Coronary artery (tissue), 2 donors: ENCODE results near the gene ATF4.

Experiments used
- DNase-seq: peaks from one replicate; pipeline ENCODE4 v3.0.0-alpha.2; 2017; ENCODE audit warnings: low spot score
- H3K27ac ChIP-seq, 2 donors: fragments of 200-600 bp; sonication (generic); one replicate each; pipeline ENCODE4 v1.5.1; 2016 to 2019
- H3K4me3 ChIP-seq: fragments of 200-600 bp; sonication (generic); 2 replicates; pipeline ENCODE4 v1.5.1; 2016; ENCODE audit warnings: mild to moderate bottlenecking, moderate library complexity
- TF ChIP-seq, protein P1 (sequence below): fragments of 200-600 bp; sonication (generic); IDR thresholded peaks from one replicate; pipeline ENCODE4 v1.5.1; 2019; ENCODE audit warnings: antibody characterized with exemption

Gene ATF4

DNA sequence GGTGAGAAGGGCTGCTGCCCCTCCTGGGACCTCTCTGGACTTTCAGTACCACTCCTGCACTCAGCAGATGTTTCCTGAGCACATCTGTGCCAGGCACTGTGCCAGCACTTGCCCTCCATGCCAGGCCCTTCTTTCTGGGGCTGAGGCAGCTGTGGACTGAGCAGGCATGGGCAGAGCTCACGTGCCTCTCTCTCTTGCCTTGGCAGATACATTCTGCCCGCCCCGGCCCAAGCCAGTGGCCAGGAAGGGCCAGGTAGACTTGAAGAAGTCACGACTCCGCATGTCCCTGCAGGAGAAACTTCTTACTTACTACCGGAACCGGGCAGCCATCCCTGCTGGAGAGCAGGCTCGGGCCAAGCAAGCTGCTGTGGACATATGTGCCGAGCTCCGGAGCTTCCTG is 8.3 kb upstream of the ATF4 start:
- Histone ChIP-seq H3K27ac (no peak overlapping the region), H3K4me3 (no peak overlapping the region)
- DNase-seq, result no peak
- TF ChIP-seq, protein P1, sequence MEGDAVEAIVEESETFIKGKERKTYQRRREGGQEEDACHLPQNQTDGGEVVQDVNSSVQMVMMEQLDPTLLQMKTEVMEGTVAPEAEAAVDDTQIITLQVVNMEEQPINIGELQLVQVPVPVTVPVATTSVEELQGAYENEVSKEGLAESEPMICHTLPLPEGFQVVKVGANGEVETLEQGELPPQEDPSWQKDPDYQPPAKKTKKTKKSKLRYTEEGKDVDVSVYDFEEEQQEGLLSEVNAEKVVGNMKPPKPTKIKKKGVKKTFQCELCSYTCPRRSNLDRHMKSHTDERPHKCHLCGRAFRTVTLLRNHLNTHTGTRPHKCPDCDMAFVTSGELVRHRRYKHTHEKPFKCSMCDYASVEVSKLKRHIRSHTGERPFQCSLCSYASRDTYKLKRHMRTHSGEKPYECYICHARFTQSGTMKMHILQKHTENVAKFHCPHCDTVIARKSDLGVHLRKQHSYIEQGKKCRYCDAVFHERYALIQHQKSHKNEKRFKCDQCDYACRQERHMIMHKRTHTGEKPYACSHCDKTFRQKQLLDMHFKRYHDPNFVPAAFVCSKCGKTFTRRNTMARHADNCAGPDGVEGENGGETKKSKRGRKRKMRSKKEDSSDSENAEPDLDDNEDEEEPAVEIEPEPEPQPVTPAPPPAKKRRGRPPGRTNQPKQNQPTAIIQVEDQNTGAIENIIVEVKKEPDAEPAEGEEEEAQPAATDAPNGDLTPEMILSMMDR, result no peak

- no peak for DNase-seq
- H3K4me3 ChIP-seq, result no peak overlapping the region
- H3K27ac ChIP-seq, result no peak overlapping the region
- TF ChIP-seq, protein P1, result no peak
These were observed 6.6 kb upstream of the ATF4 start for GRCh38 chr22:39513791-39514190.

DNA sequence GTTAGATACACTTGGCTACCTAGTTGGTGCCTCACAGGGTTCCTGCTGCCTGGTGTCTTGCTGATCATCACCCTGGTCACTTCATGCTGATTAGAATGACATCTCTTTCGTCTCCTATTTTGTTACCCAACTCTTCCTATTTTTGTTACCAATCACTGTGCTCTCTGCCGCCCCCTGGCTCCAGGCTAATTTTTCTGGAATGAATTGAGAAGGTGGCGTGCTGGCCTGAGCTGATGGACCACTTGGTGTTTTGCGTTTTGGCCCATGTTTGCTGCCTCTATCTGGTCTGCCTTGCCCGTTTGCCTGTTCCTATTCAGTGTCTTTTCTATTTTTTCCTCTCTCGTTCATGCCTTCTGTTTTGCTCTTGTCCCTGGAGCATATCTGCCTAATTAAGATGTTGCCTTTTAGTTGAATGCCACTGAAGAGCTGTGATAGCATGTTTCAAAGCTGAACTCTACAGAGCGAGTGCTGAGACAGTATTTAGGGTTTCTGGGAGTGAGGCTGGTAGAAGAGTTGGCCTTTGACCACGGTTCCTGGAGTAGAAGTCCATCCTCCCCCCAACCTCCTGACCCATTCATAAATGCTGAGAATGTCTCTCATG is 5.9 kb upstream of the ATF4 start:
- H3K4me3 ChIP-seq, result no peak overlapping the region
- no peak overlapping the region for H3K27ac ChIP-seq
- DNase-seq, result peak; percentile 73
- TF ChIP-seq, protein P1, result peak; percentile 52

- Histone ChIP-seq H3K27ac (no peak overlapping the region), H3K4me3 (no peak overlapping the region)
- TF ChIP-seq, protein P1, result no peak
- peak; percentile 64 for DNase-seq
These were observed 4.9 kb upstream of the ATF4 start for GRCh38 chr22:39515266-39516050.

DNA sequence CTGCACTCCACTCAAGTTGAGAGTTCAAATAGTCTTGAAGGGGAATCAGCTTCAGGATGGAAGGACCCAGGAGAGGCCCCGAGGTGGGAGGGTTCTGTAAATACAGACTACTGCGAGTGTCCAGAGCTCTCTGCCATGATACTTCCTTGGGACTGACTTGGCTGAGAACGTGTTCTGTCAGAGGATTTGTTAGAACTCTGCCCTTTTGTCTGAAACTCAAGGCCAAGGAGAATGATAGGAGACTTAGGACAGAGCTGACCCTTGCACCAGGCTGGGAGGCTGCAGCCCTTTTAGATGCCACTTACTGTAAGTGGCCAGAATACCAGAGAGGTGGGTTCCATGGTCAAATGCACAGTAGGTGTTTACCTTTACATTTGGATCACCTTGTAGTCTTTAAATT is 2.9 kb upstream of the ATF4 start:
- Histone ChIP-seq H3K27ac (no peak overlapping the region), H3K4me3 (no peak overlapping the region)
- DNase-seq, result no peak
- TF ChIP-seq, protein P1, result no peak

- Histone ChIP-seq H3K4me3 (no peak overlapping the region), H3K27ac (peak overlapping the region; percentile 98 to 99)
- TF ChIP-seq, protein P1, result no peak
- no peak for DNase-seq
These were observed 2.1 kb upstream of the ATF4 start for GRCh38 chr22:39518144-39518786.
